ENCODE measurements around the gene PLEKHJ1.

DNA sequence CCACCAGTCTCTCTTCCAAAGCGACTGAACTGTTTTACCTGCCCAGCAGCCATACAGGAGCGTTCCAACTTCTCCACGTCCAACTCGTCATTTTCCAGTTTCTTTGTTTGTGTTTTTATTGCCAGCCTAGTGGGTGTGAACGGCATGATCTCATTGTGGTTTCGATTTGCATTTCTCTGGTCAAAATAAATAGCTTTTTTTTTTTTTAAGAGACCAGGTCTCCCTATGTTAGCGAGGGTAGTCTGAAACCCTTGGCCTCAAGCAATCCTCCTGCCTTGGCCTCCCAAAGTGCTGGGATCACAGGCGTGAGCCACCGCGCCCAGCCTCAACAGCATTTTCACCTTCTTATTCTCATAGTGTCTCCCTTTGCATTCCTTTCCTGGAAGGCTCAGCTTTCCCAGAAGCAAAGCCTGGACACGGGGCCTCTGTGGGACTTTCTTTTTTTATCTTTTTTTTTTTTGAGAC is 24.2 kb upstream of the PLEKHJ1 start:
- TF ChIP-seq FOXM1 (IDR thresholded peaks at IDR 0.05; ENCODE audit: low read depth) (no peak), FOSL2 (IDR thresholded peaks at IDR 0.05; ENCODE audit: borderline replicate concordance, low read depth) (no peak), EZH2phosphoT487 (IDR thresholded peaks at IDR 0.05; ENCODE audit: borderline replicate concordance, low read depth) (no peak), TCF12 (IDR thresholded peaks at IDR 0.05) (no peak), YY1 (IDR thresholded peaks at IDR 0.05; ENCODE audit: low read depth) (no peak), EP300 (IDR thresholded peaks at IDR 0.05; ENCODE audit: borderline replicate concordance in 1 of 2, low read depth in 1 of 2, low read length in 1 of 2) (no peak), MXI1 (IDR thresholded peaks at IDR 0.05; ENCODE audit: low read depth, low read length) (no peak), SMC3 (IDR thresholded peaks at IDR 0.05; ENCODE audit: low read depth, low read length) (no peak), FOXJ3 (CRISPR knock-in tag; IDR thresholded peaks at IDR 0.05) (no peak), JUND (IDR thresholded peaks at IDR 0.05) (no peak)
- TF ChIP-seq, protein P1, sequence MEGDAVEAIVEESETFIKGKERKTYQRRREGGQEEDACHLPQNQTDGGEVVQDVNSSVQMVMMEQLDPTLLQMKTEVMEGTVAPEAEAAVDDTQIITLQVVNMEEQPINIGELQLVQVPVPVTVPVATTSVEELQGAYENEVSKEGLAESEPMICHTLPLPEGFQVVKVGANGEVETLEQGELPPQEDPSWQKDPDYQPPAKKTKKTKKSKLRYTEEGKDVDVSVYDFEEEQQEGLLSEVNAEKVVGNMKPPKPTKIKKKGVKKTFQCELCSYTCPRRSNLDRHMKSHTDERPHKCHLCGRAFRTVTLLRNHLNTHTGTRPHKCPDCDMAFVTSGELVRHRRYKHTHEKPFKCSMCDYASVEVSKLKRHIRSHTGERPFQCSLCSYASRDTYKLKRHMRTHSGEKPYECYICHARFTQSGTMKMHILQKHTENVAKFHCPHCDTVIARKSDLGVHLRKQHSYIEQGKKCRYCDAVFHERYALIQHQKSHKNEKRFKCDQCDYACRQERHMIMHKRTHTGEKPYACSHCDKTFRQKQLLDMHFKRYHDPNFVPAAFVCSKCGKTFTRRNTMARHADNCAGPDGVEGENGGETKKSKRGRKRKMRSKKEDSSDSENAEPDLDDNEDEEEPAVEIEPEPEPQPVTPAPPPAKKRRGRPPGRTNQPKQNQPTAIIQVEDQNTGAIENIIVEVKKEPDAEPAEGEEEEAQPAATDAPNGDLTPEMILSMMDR (IDR thresholded peaks at IDR 0.05) = no peak
- TF ChIP-seq, protein P2, sequence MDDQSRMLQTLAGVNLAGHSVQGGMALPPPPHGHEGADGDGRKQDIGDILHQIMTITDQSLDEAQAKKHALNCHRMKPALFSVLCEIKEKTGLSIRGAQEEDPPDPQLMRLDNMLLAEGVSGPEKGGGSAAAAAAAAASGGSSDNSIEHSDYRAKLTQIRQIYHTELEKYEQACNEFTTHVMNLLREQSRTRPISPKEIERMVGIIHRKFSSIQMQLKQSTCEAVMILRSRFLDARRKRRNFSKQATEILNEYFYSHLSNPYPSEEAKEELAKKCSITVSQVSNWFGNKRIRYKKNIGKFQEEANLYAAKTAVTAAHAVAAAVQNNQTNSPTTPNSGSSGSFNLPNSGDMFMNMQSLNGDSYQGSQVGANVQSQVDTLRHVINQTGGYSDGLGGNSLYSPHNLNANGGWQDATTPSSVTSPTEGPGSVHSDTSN (IDR thresholded peaks at IDR 0.05) = no peak
- TF ChIP-seq, protein P3, sequence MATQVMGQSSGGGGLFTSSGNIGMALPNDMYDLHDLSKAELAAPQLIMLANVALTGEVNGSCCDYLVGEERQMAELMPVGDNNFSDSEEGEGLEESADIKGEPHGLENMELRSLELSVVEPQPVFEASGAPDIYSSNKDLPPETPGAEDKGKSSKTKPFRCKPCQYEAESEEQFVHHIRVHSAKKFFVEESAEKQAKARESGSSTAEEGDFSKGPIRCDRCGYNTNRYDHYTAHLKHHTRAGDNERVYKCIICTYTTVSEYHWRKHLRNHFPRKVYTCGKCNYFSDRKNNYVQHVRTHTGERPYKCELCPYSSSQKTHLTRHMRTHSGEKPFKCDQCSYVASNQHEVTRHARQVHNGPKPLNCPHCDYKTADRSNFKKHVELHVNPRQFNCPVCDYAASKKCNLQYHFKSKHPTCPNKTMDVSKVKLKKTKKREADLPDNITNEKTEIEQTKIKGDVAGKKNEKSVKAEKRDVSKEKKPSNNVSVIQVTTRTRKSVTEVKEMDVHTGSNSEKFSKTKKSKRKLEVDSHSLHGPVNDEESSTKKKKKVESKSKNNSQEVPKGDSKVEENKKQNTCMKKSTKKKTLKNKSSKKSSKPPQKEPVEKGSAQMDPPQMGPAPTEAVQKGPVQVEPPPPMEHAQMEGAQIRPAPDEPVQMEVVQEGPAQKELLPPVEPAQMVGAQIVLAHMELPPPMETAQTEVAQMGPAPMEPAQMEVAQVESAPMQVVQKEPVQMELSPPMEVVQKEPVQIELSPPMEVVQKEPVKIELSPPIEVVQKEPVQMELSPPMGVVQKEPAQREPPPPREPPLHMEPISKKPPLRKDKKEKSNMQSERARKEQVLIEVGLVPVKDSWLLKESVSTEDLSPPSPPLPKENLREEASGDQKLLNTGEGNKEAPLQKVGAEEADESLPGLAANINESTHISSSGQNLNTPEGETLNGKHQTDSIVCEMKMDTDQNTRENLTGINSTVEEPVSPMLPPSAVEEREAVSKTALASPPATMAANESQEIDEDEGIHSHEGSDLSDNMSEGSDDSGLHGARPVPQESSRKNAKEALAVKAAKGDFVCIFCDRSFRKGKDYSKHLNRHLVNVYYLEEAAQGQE (IDR thresholded peaks at IDR 0.05; ENCODE audit: low read depth, low read length) = no peak
